Loucy (cell line): ENCODE results near the gene KLK12.

Experiments used
- H2AFZ ChIP-seq: fragments of 200-600 bp; sonication (generic); 2 replicates; pipeline ENCODE4 v1.6.0; 2016; ENCODE audit warnings: antibody characterized with exemption, mild to moderate bottlenecking, low read length, moderate library complexity
- H3F3A ChIP-seq: fragments of 200-600 bp; 2 replicates; pipeline ENCODE4 v1.6.0; 2016; ENCODE audit warnings: antibody characterized with exemption, low read depth, mild to moderate bottlenecking
- H3K27me3 ChIP-seq: fragments of 200-600 bp; sonication (generic); 2 replicates; pipeline ENCODE4 v1.6.1; 2014; ENCODE audit warnings: low read length, mild to moderate bottlenecking; ENCODE audit not compliant: insufficient read depth, poor library complexity, severe bottlenecking
- H3K36me3 ChIP-seq: fragments of 200-600 bp; sonication (generic); 2 replicates; pipeline ENCODE4 v1.6.1; 2016; ENCODE audit warnings: low read length; ENCODE audit not compliant: insufficient read depth
- H3K4me1 ChIP-seq: fragments of 200-600 bp; sonication (generic); 2 replicates; pipeline ENCODE4 v1.5.1; 2014; ENCODE audit warnings: low read length, mild to moderate bottlenecking; ENCODE audit not compliant: insufficient read depth, poor library complexity, severe bottlenecking
- H3K4me2 ChIP-seq: fragments of 200-600 bp; sonication (generic); 2 replicates; pipeline ENCODE4 v1.6.0; 2014; ENCODE audit warnings: antibody characterized with exemption, low read length, low read depth, mild to moderate bottlenecking; ENCODE audit not compliant: poor library complexity, severe bottlenecking
- H3K4me3 ChIP-seq: fragments of 200-600 bp; sonication (generic); 2 replicates; pipeline ENCODE4 v1.5.1; 2014; ENCODE audit warnings: low read length, mild to moderate bottlenecking, mixed read lengths; ENCODE audit not compliant: poor library complexity, severe bottlenecking
- H3K79me2 ChIP-seq: fragments of 200-600 bp; sonication (generic); 2 replicates; pipeline ENCODE4 v1.6.1; 2014; ENCODE audit warnings: low read length; ENCODE audit not compliant: insufficient read depth
- H3K9ac ChIP-seq: fragments of 200-600 bp; sonication (generic); 2 replicates; pipeline ENCODE4 v1.6.0; 2014; ENCODE audit warnings: mild to moderate bottlenecking, low read depth, low read length, moderate library complexity; ENCODE audit not compliant: poor library complexity, severe bottlenecking
- H3K9me2 ChIP-seq: fragments of 200-600 bp; sonication (generic); replicated peaks from 2 replicates; pipeline ENCODE4 v1.6.1; 2016; ENCODE audit warnings: low read depth, low read length, mixed read lengths
- H3K9me3 ChIP-seq: fragments of 200-600 bp; sonication (generic); 2 replicates; pipeline ENCODE4 v1.6.1; 2014; ENCODE audit warnings: mild to moderate bottlenecking, antibody characterized with exemption, low read length, low read depth; ENCODE audit not compliant: insufficient read depth
- H4K20me1 ChIP-seq: fragments of 200-600 bp; sonication (generic); 2 replicates; pipeline ENCODE4 v1.6.0; 2014; ENCODE audit warnings: antibody characterized with exemption, low read length, mild to moderate bottlenecking; ENCODE audit not compliant: insufficient read depth, poor library complexity, severe bottlenecking
- CTCF ChIP-seq: fragments of 200-600 bp; sonication (generic); conservative IDR thresholded peaks from 2 replicates; pipeline ENCODE4 v1.5.1; 2014; ENCODE audit warnings: mild to moderate bottlenecking, antibody characterized with exemption, low read length
- EZH2phosphoT487 ChIP-seq: fragments of 200-600 bp; IDR thresholded peaks from 2 replicates; pipeline ENCODE4 v1.6.1; 2018; ENCODE audit warnings: antibody characterized with exemption, mild to moderate bottlenecking, moderate library complexity, borderline replicate concordance

KLK12 gene

GRCh38 chr19:51016798-51017683, 17.8 kb downstream of the KLK12 start:
- TF ChIP-seq EZH2phosphoT487 (no peak), CTCF (peak; percentile 68)
- Histone ChIP-seq H3K27me3 (no peaks in the 10 kb centered on the region), H2AFZ (no peak overlapping the region), H3K9me2 (no peaks in the 10 kb centered on the region), H3K9ac (no peak overlapping the region), H3K79me2 (no peaks in the 10 kb centered on the region), H3K4me2 (no peak overlapping the region), H4K20me1 (no peaks in the 10 kb centered on the region), H3K4me1 (no peaks in the 10 kb centered on the region), H3K36me3 (no peaks in the 10 kb centered on the region), H3K4me3 (no peak overlapping the region), H3K9me3 (no peaks in the 10 kb centered on the region), H3F3A (no peaks in the 10 kb centered on the region)

GRCh38 chr19:51015691-51016267, 19.0 kb downstream of the KLK12 start:
- Histone ChIP-seq H3K9me2 (no peaks in the 10 kb centered on the region), H4K20me1 (no peaks in the 10 kb centered on the region), H3K79me2 (no peaks in the 10 kb centered on the region), H3K9me3 (no peaks in the 10 kb centered on the region), H3K9ac (no peak overlapping the region), H3K4me3 (no peak overlapping the region), H3K4me2 (no peak overlapping the region), H2AFZ (no peak overlapping the region), H3K27me3 (no peaks in the 10 kb centered on the region), H3K36me3 (no peaks in the 10 kb centered on the region), H3F3A (no peaks in the 10 kb centered on the region), H3K4me1 (no peaks in the 10 kb centered on the region)
- TF ChIP-seq CTCF (no peak), EZH2phosphoT487 (no peak)

DNA sequence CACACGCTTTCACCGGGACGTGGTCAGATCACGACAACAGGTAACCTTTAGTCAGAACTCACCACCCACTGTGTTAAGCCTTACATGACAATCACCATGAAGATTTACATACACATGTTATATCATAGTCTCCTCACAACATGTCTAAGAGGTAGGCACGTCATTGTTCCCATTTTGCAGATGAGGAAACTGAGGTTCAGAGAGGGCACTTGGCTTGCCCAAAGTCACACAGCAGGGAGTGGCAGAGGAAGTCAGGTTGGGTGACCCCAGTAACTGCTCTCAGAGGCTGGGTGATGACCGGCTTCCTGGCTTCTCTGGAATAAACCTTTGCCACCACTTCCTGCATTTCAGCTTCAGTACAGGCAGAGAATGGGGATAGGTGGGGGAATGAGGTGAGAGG, 20.6 kb downstream of the KLK12 start:
- H3K9me3 ChIP-seq = no peaks in the 10 kb centered on the region
- no peak overlapping the region for H2AFZ ChIP-seq
- H3K4me2 ChIP-seq = no peak overlapping the region
- no peaks in the 10 kb centered on the region for H3K4me1 ChIP-seq
- H3K36me3 ChIP-seq = no peaks in the 10 kb centered on the region
- no peaks in the 10 kb centered on the region for H3K79me2 ChIP-seq
- H3K4me3 ChIP-seq = no peak overlapping the region
- TF ChIP-seq EZH2phosphoT487 = no peak
- TF ChIP-seq CTCF = no peak
- H3K27me3 ChIP-seq = no peaks in the 10 kb centered on the region
- H4K20me1 ChIP-seq = no peaks in the 10 kb centered on the region
- H3K9ac ChIP-seq = no peak overlapping the region
- no peaks in the 10 kb centered on the region for H3K9me2 ChIP-seq
- no peaks in the 10 kb centered on the region for H3F3A ChIP-seq
